Transverse colon (tissue), 4 donors: ENCODE measurements around the gene GPATCH3.

Source experiments
- CTCF ChIP-seq, 5 experiments: fragments of 200-600 bp in 3 of 5; fragments of 450-650 bp in 2 of 5; sonication (generic) in 3 of 5; IDR thresholded peaks; 1 replicate in 2 of 5; 2 replicates in 3 of 5; pipeline ENCODE4 v1.5.1; 2016 to 2017; ENCODE audit warnings: antibody characterized with exemption in 5 of 5, inconsistent platforms in 3 of 5, mild to moderate bottlenecking in 2 of 5, moderate library complexity in 1 of 5
- EP300 ChIP-seq: sonication (generic); formaldehyde crosslinking; IDR thresholded peaks from one replicate; pipeline ENCODE4 v1.6.1; 2017; ENCODE audit warnings: antibody characterized with exemption, low read depth
- POLR2A ChIP-seq: fragments of 450-650 bp; IDR thresholded peaks from one replicate; pipeline ENCODE4 v1.6.1; 2016; ENCODE audit warnings: antibody characterized with exemption, mild to moderate bottlenecking, moderate library complexity
- POLR2AphosphoS5 ChIP-seq, 3 donors: sonication (generic); formaldehyde crosslinking; IDR thresholded peaks; one replicate each; pipeline ENCODE4 v1.6.1; 2016; ENCODE audit warnings: antibody characterized with exemption in 3 of 3

- TF ChIP-seq CTCF (IDR thresholded peaks at IDR 0.05) (no peak), POLR2A (no peak), POLR2AphosphoS5 (IDR thresholded peaks at IDR 0.05) (no peak), EP300 (no peak)
These were observed 23.4 kb upstream of the GPATCH3 start for GRCh38 chr1:26923711-26924110.
